Transverse colon (tissue), 4 donors: ENCODE data around the gene REXO2.

ENCODE experiments used
- CTCF ChIP-seq, 5 experiments: fragments of 200-600 bp in 3 of 5; fragments of 450-650 bp in 2 of 5; sonication (generic) in 3 of 5; IDR thresholded peaks; 1 replicate in 2 of 5; 2 replicates in 3 of 5; pipeline ENCODE4 v1.5.1; 2016 to 2017; ENCODE audit warnings: antibody characterized with exemption in 5 of 5, inconsistent platforms in 3 of 5, mild to moderate bottlenecking in 2 of 5, moderate library complexity in 1 of 5
- EP300 ChIP-seq: sonication (generic); formaldehyde crosslinking; IDR thresholded peaks from one replicate; pipeline ENCODE4 v1.6.1; 2017; ENCODE audit warnings: antibody characterized with exemption, low read depth
- POLR2A ChIP-seq: fragments of 450-650 bp; IDR thresholded peaks from one replicate; pipeline ENCODE4 v1.6.1; 2016; ENCODE audit warnings: antibody characterized with exemption, mild to moderate bottlenecking, moderate library complexity
- POLR2AphosphoS5 ChIP-seq, 3 donors: sonication (generic); formaldehyde crosslinking; IDR thresholded peaks; one replicate each; pipeline ENCODE4 v1.6.1; 2016; ENCODE audit warnings: antibody characterized with exemption in 3 of 3

GRCh38 chr11:114430290-114430689 lies 9.0 kb upstream of the REXO2 start:
- TF ChIP-seq CTCF (IDR thresholded peaks at IDR 0.05) (no peak), POLR2A (no peak), POLR2AphosphoS5 (IDR thresholded peaks at IDR 0.05) (no peak), EP300 (no peak)
